SK-N-SH (cell line): ENCODE results near the gene CNIH3. TPM values are rescaled to one million over a fixed set of nuclear protein-coding genes. Genes with fewer than 3 reads are reported as not detected.

Experiments used
- CTCF ChIA-PET: fragments of 300-600, 350-600 bp; formaldehyde crosslinking; extraction: SDS; loops from one replicate; lab custom pipeline; 2021; lab: Yijun Ruan, JAX
- POLR2A ChIA-PET: fragments of 350-600 bp; sonication (Branson Sonifier 250); formaldehyde crosslinking; extraction: SDS; loops from one replicate; lab custom pipeline; 2020; ENCODE audit warnings: antibody characterized with exemption, inconsistent platforms; lab: Yijun Ruan, JAX
- DNase-seq: peaks from one replicate; pipeline ENCODE4 v3.0.0; 2012
- H2AFZ ChIP-seq: fragments of 200-600 bp; sonication (generic); 2 replicates; pipeline ENCODE4 v1.8.1; 2016; ENCODE audit warnings: antibody characterized with exemption, mild to moderate bottlenecking, low read depth
- H3F3A ChIP-seq: fragments of 200-600 bp; sonication (generic); replicated peaks from 2 replicates; pipeline ENCODE3; 2016; ENCODE audit warnings: antibody characterized with exemption, mild to moderate bottlenecking; ENCODE audit not compliant: insufficient read depth
- H3K27ac ChIP-seq, 2 experiments: fragments of 200-500 bp in 1 of 2; fragments of 200-600 bp in 1 of 2; sonication (Bioruptor generic) in 1 of 2; sonication (generic), shearing (Covaris generic) in 1 of 2; 2 replicates each; pipeline versions ENCODE4 v1.5.1 to v1.6.1; 2014 to 2016; ENCODE audit warnings: low read depth in 2 of 2, inconsistent platforms in 1 of 2, low read length in 1 of 2, mild to moderate bottlenecking in 1 of 2, mixed read lengths in 1 of 2
- H3K27me3 ChIP-seq: fragments of 200-600 bp; sonication (generic), shearing (Covaris generic); 2 replicates; pipeline ENCODE4 v1.6.1; 2016; ENCODE audit warnings: mixed run types; ENCODE audit not compliant: insufficient read depth
- H3K36me3 ChIP-seq, 2 experiments: fragments of 200-500 bp in 1 of 2; fragments of 200-600 bp in 1 of 2; sonication (Bioruptor generic) in 1 of 2; sonication (generic) in 1 of 2; replicated peaks in 1 of 2; 2 replicates each; pipeline versions ENCODE3 to v1.5.1; 2014 to 2016; ENCODE audit warnings: low read length in 1 of 2, mild to moderate bottlenecking in 1 of 2; ENCODE audit not compliant: insufficient read depth in 2 of 2, control insufficient read depth in 1 of 2
- H3K4me1 ChIP-seq, 2 experiments: fragments of 200-500 bp in 1 of 2; fragments of 200-600 bp in 1 of 2; sonication (Bioruptor generic) in 1 of 2; sonication (generic), shearing (Covaris generic) in 1 of 2; 2 replicates each; pipeline versions ENCODE4 v1.5.1 to v1.6.1; 2014 to 2016; ENCODE audit warnings: low read depth in 1 of 2, low read length in 1 of 2, mixed run types in 1 of 2; ENCODE audit not compliant: insufficient read depth in 2 of 2, control insufficient read depth in 1 of 2
- H3K4me2 ChIP-seq: fragments of 200-600 bp; sonication (generic), shearing (Covaris generic); 2 replicates; pipeline ENCODE4 v1.6.1; 2017; ENCODE audit warnings: mixed run types
- H3K4me3 ChIP-seq, 2 experiments: fragments of 200-500 bp in 1 of 2; fragments of 200-600 bp in 1 of 2; sonication (Bioruptor generic) in 1 of 2; sonication (generic), shearing (Covaris generic) in 1 of 2; 2 replicates each; pipeline versions ENCODE4 v1.5.1 to v1.8.1; 2014 to 2016; ENCODE audit warnings: low read depth in 2 of 2, inconsistent platforms in 1 of 2, low read length in 1 of 2, mild to moderate bottlenecking in 1 of 2, mixed read lengths in 1 of 2, moderate library complexity in 1 of 2
- H3K79me2 ChIP-seq: fragments of 200-600 bp; sonication (generic); 2 replicates; pipeline ENCODE4 v1.8.1; 2017; ENCODE audit warnings: mild to moderate bottlenecking; ENCODE audit not compliant: insufficient read depth
- H3K9ac ChIP-seq: fragments of 200-600 bp; sonication (generic); 2 replicates; pipeline ENCODE4 v1.6.1; 2017; ENCODE audit warnings: mixed run types
- H3K9me2 ChIP-seq: fragments of 200-600 bp; sonication (generic); 2 replicates; pipeline ENCODE4 v1.6.1; 2017; ENCODE audit warnings: mixed run types
- H3K9me3 ChIP-seq: fragments of 200-600 bp; sonication (generic); 2 replicates; pipeline ENCODE4 v1.6.1; 2017; ENCODE audit warnings: mixed run types, mild to moderate bottlenecking, moderate library complexity
- H4K20me1 ChIP-seq: fragments of 200-600 bp; sonication (generic); 2 replicates; pipeline ENCODE4 v1.6.1; 2017; ENCODE audit warnings: mild to moderate bottlenecking, mixed run types; ENCODE audit not compliant: insufficient read depth
- CHD2 ChIP-seq: fragments of 150-350 bp; IDR thresholded peaks from 2 replicates; pipeline ENCODE4 v1.6.1; 2018; ENCODE audit warnings: low read length; ENCODE audit not compliant: partially characterized antibody
- CTCF ChIP-seq: fragments of 200-600 bp; sonication (generic); IDR thresholded peaks from 2 replicates; pipeline ENCODE4 v1.6.1; 2017; ENCODE audit warnings: antibody characterized with exemption, mild to moderate bottlenecking, moderate library complexity
- EP300 ChIP-seq, 2 experiments: IDR thresholded peaks; 2 replicates each; pipeline versions ENCODE4 v1.4.0 to v1.6.1; 2012; ENCODE audit warnings: borderline replicate concordance in 1 of 2, low read depth in 1 of 2, low read length in 1 of 2
- EZH2phosphoT487 ChIP-seq: fragments of 200-600 bp; sonication (generic); IDR thresholded peaks from 2 replicates; pipeline ENCODE4 v1.6.1; 2017; ENCODE audit warnings: low read depth, mixed run types, mild to moderate bottlenecking, antibody characterized with exemption, moderate library complexity, borderline replicate concordance
- FOSL2 ChIP-seq: IDR thresholded peaks from 2 replicates; pipeline ENCODE4 v1.4.0; 2012; ENCODE audit warnings: low read depth, mild to moderate bottlenecking, moderate library complexity, borderline replicate concordance
- FOXJ3 ChIP-seq: sonication (generic); formaldehyde crosslinking; IDR thresholded peaks from 2 replicates; pipeline ENCODE4 v1.5.1; 2020; ENCODE audit warnings: mild to moderate bottlenecking, missing genetic modification reagents
- FOXM1 ChIP-seq: IDR thresholded peaks from 2 replicates; pipeline ENCODE4 v1.4.0; 2012; ENCODE audit warnings: low read depth, mild to moderate bottlenecking
- GATA2 ChIP-seq: sonication (generic); formaldehyde crosslinking; IDR thresholded peaks from 2 replicates; pipeline ENCODE4 v1.5.0; 2020; ENCODE audit warnings: mild to moderate bottlenecking, missing genetic modification reagents
- MEF2A ChIP-seq: IDR thresholded peaks from 2 replicates; pipeline ENCODE4 v1.4.0; 2012; ENCODE audit warnings: low read depth, borderline replicate concordance
- NRF1 ChIP-seq: IDR thresholded peaks from 2 replicates; pipeline ENCODE4 v1.6.1; 2012; ENCODE audit warnings: low read depth, mild to moderate bottlenecking, low read length
- RCOR1 ChIP-seq: fragments of 150-350 bp; IDR thresholded peaks from 2 replicates; pipeline ENCODE4 v1.6.1; 2017; ENCODE audit warnings: antibody characterized with exemption, low read length
- RFX5 ChIP-seq: IDR thresholded peaks from 2 replicates; pipeline ENCODE4 v1.6.1; 2012; ENCODE audit warnings: mild to moderate bottlenecking, improper control_type of control experiment, low read length
- SIN3A ChIP-seq: IDR thresholded peaks from 2 replicates; pipeline ENCODE4 v1.6.1; 2012; ENCODE audit warnings: low read depth, mild to moderate bottlenecking, low read length, moderate library complexity, borderline replicate concordance
- SMC3 ChIP-seq: IDR thresholded peaks from 2 replicates; pipeline ENCODE4 v1.6.1; 2012; ENCODE audit warnings: low read depth, low read length, improper control_type of control experiment
- TAF1 ChIP-seq: IDR thresholded peaks from 2 replicates; pipeline ENCODE4 v1.6.1; 2012; ENCODE audit warnings: low read depth, mild to moderate bottlenecking, low read length, moderate library complexity, borderline replicate concordance
- TEAD4 ChIP-seq: IDR thresholded peaks from 2 replicates; pipeline ENCODE4 v1.4.0; 2012; ENCODE audit warnings: mild to moderate bottlenecking, borderline replicate concordance; ENCODE audit not compliant: insufficient read depth
- USF1 ChIP-seq: IDR thresholded peaks from 2 replicates; pipeline ENCODE4 v1.4.0; 2012; ENCODE audit warnings: low read depth, borderline replicate concordance
- USF2 ChIP-seq: fragments of 150-350 bp; IDR thresholded peaks from 2 replicates; pipeline ENCODE4 v1.6.1; 2017; ENCODE audit warnings: antibody characterized with exemption, low read length, low read depth, borderline replicate concordance
- YY1 ChIP-seq: IDR thresholded peaks from 2 replicates; pipeline ENCODE4 v1.4.0; 2012; ENCODE audit warnings: low read depth, mild to moderate bottlenecking
- WGBS: methylation state at CpG from one replicate; pipeline ENCODE4 v1.1.6; 2017; ENCODE audit warnings: low lambda C conversion rate; 5-methylcytosine and 5-hydroxymethylcytosine counted together
- polyA plus RNA-seq, 3 experiments: library from polyadenylated mRNA; depleted of rRNA; stranded (reverse); fragments of >200 nt; gene quantifications; 2 replicates each; pipeline ENCODE4 v1.2.3, GENCODE V29; 2012

Gene CNIH3
- polyA plus RNA-seq, 1 of the 3 experiments (the other 2 are of a cell fraction), result 18.8 TPM

GRCh38 chr1:224626042-224626441 lies 9.9 kb downstream of the CNIH3 start (continued):
- TF ChIP-seq USF1 (no peak), FOXJ3 (CRISPR knock-in tag) (no peak), RFX5 (no peak), EZH2phosphoT487 (no peak), FOSL2 (peak; percentile 51), NRF1 (no peak), FOXM1 (no peak), CHD2 (no peak), SMC3 (no peak), YY1 (no peak), EP300 (IDR thresholded peaks at IDR 0.05; ENCODE audit: borderline replicate concordance in 1 of 2, low read depth in 1 of 2, low read length in 1 of 2) (peak in 1 of 2 experiments; percentile 79; a peak in 1 of 4 replicates)

- ChIA-PET CTCF (interaction anchor here (1.8 kb wide), 1 partner anchor 116 kb away, joined by 8 read pairs; no protein-coding TSS in a partner anchor), POLR2A (no interaction called here)
- Histone ChIP-seq H3K9me2 (no peaks in the 10 kb centered on the region), H3F3A (peaks cover 28% of the 10 kb centered on the region), H4K20me1 (no peaks in the 10 kb centered on the region), H3K4me1 (peaks cover 14 to 47% of the 10 kb centered on the region in 2 experiments), H3K27ac (no peak overlapping the region; a peak in 1 of 4 replicates), H3K4me2 (no peak overlapping the region), H3K27me3 (no peaks in the 10 kb centered on the region), H3K36me3 (no peaks in the 10 kb centered on the region), H3K4me3 (no peak overlapping the region), H3K9me3 (no peaks in the 10 kb centered on the region), H3K79me2 (peaks cover 55% of the 10 kb centered on the region), H2AFZ (no peak overlapping the region), H3K9ac (no peak overlapping the region)
- TF ChIP-seq USF2 (no peak), GATA2 (no peak)
- DNase-seq, result no peak
- WGBS, result 81% methylated on average over 4 of the region's 4 CpGs
These were observed 13.8 kb downstream of the CNIH3 start for GRCh38 chr1:224629965-224630364.

- Histone ChIP-seq H4K20me1 (no peaks in the 10 kb centered on the region), H3F3A (peaks cover 27% of the 10 kb centered on the region), H3K27me3 (no peaks in the 10 kb centered on the region), H3K4me2 (peak overlapping the region; percentile 43; the same call in 1 of the 2 replicates), H3K9ac (no peak overlapping the region), H3K9me2 (no peaks in the 10 kb centered on the region), H3K9me3 (no peaks in the 10 kb centered on the region), H3K27ac (peak overlapping the region; percentile 62 to 87), H3K79me2 (peaks cover 57% of the 10 kb centered on the region), H3K4me3 (no peak overlapping the region), H3K4me1 (peaks cover 11 to 48% of the 10 kb centered on the region in 2 experiments), H3K36me3 (no peaks in the 10 kb centered on the region), H2AFZ (no peak overlapping the region)
- WGBS, result 47% methylated on average over 6 of the region's 6 CpGs
- ChIA-PET POLR2A (no interaction called here), CTCF (interaction anchor here (0.6 to 1.9 kb wide), 3 partner anchors 13 to 222 kb away, joined by 3 to 8 read pairs (median 7); no protein-coding TSS in a partner anchor)
- no peak for DNase-seq
- TF ChIP-seq FOXM1, result no peak
- 0 out of 2 replicates have a peak, but pooled peaks have one; percentile 14 for TF ChIP-seq TEAD4
- TF ChIP-seq TAF1, result no peak
- TF ChIP-seq CHD2, result no peak
- TF ChIP-seq MEF2A, result 0 out of 2 replicates have a peak, but pooled peaks have one; percentile 30
- TF ChIP-seq FOSL2, result no peak
- no peak for TF ChIP-seq CTCF
- no peak for TF ChIP-seq RCOR1
- TF ChIP-seq FOXJ3 (CRISPR knock-in tag), result no peak
- TF ChIP-seq SIN3A, result no peak
- TF ChIP-seq RFX5, result no peak
These were observed 15.5 kb downstream of the CNIH3 start for GRCh38 chr1:224631462-224632115.
